G401 (cell line): ENCODE measurements around the gene STX16. TPM values are rescaled to one million over a fixed set of nuclear protein-coding genes. Genes with fewer than 3 reads are reported as not detected.
"Not testable (repeated sequence)": the region's sequence is repeated elsewhere in the genome, so short reads cannot be mapped to it uniquely, and the experiment has no call there.

Experiments used
- DNase-seq: peaks from one replicate; pipeline ENCODE4 v3.0.0-alpha.2; 2015; ENCODE audit warnings: low spot score
- in situ Hi-C: cut with HindIII; loops from 2 replicates; pipeline ENCODE4 v1.10.0; 2016; ENCODE audit warnings: low sequenced_read_pairs, mixed read lengths
- total RNA-seq: library from RNA; depleted of rRNA; stranded (reverse); fragments of >200 nt; shearing (Covaris generic); gene quantifications from 2 replicates; pipeline ENCODE4 v1.2.3, GENCODE V29; 2014

The STX16 gene
- total RNA-seq, 1 experiment from 2014 or later: 32.3 TPM

- DNase-seq: no peak
- in situ Hi-C loops: no loop called here
These were observed 16.4 kb upstream of the STX16 start for GRCh38 chr20:58634521-58635278.

- no peak for DNase-seq
- in situ Hi-C loops: no loop called here
These were observed 15.8 kb upstream of the STX16 start for GRCh38 chr20:58635279-58635665.

GRCh38 chr20:58636396-58636982, 14.6 kb upstream of the STX16 start:
- no peak for DNase-seq
- in situ Hi-C loops: no loop called here

GRCh38 chr20:58636983-58637421, 14.1 kb upstream of the STX16 start:
- in situ Hi-C loops: no loop called here
- DNase-seq: no peak

GRCh38 chr20:58637466-58638213, 13.4 kb upstream of the STX16 start:
- peak; percentile 52 for DNase-seq
- in situ Hi-C loops: no loop called here

GRCh38 chr20:58638467-58639181, 12.5 kb upstream of the STX16 start:
- in situ Hi-C loops: no loop called here
- DNase-seq: no peak

GRCh38 chr20:58639182-58640146, 11.6 kb upstream of the STX16 start:
- no peak for DNase-seq
- in situ Hi-C loops: no loop called here

- no peak for DNase-seq
- in situ Hi-C loops: no loop called here
These were observed 10.6 kb upstream of the STX16 start for GRCh38 chr20:58640446-58640845.

- in situ Hi-C loops: no loop called here
- DNase-seq: no peak
These were observed 8.6 kb upstream of the STX16 start for GRCh38 chr20:58642441-58642840.

- DNase-seq, in situ Hi-C loops: not testable (repeated sequence)
These were observed 8.2 kb upstream of the STX16 start for GRCh38 chr20:58642896-58643295.

GRCh38 chr20:58645412-58645968, 5.6 kb upstream of the STX16 start:
- no peak for DNase-seq
- in situ Hi-C loops: no loop called here

GRCh38 chr20:58646257-58646656, 4.8 kb upstream of the STX16 start:
- in situ Hi-C loops: no loop called here
- no peak for DNase-seq

- in situ Hi-C loops: no loop called here
- no peak for DNase-seq
These were observed 4.4 kb upstream of the STX16 start for GRCh38 chr20:58646703-58647102.

GRCh38 chr20:58647162-58647795, 3.8 kb upstream of the STX16 start:
- in situ Hi-C loops: no loop called here
- no peak for DNase-seq

- no peak for DNase-seq
- in situ Hi-C loops: no loop called here
These were observed 3.1 kb upstream of the STX16 start for GRCh38 chr20:58647796-58648501.

- in situ Hi-C loops, DNase-seq: not testable (repeated sequence)
These were observed 2.6 kb upstream of the STX16 start for GRCh38 chr20:58648502-58648825.
